ENCODE results near the gene ADGRL3.

The ADGRL3 gene

GRCh38 chr4:61199873-61200186 lies 296 bp upstream of the ADGRL3 start:
- no peak overlapping the region for H3K27ac ChIP-seq

GRCh38 chr4:61200916-61201526 lies 895 bp downstream of the ADGRL3 start:
- H3K27ac ChIP-seq = no peak overlapping the region
- no peak for TF ChIP-seq CTCF (conservative IDR thresholded peaks at IDR 0.05)
- TF ChIP-seq ZFX (IDR thresholded peaks at IDR 0.05) = no peak

More at GRCh38 chr4:61199873-61200186, 296 bp upstream of the ADGRL3 start:
- no peak for TF ChIP-seq CTCF (conservative IDR thresholded peaks at IDR 0.05)
- no peak for TF ChIP-seq ZFX (IDR thresholded peaks at IDR 0.05)

- TF ChIP-seq ZFX (IDR thresholded peaks at IDR 0.05) = no peak
- H3K27ac ChIP-seq = no peak overlapping the region
Observed at GRCh38 chr4:61201561-61201960, 1.4 kb downstream of the ADGRL3 start.

GRCh38 chr4:61201961-61202637 lies 2.0 kb downstream of the ADGRL3 start:
- H3K27ac ChIP-seq = no peak overlapping the region
- TF ChIP-seq ZFX (IDR thresholded peaks at IDR 0.05) (no peak), CTCF (conservative IDR thresholded peaks at IDR 0.05) (no peak)

- TF ChIP-seq ZFX (IDR thresholded peaks at IDR 0.05) = no peak
- no peak for TF ChIP-seq CTCF (conservative IDR thresholded peaks at IDR 0.05)
- no peak overlapping the region for H3K27ac ChIP-seq
Observed at GRCh38 chr4:61202638-61203435, 2.7 kb downstream of the ADGRL3 start.

GRCh38 chr4:61203436-61203790 lies 3.3 kb downstream of the ADGRL3 start:
- H3K27ac ChIP-seq = no peak overlapping the region
- no peak for TF ChIP-seq CTCF (conservative IDR thresholded peaks at IDR 0.05)
- no peak for TF ChIP-seq ZFX (IDR thresholded peaks at IDR 0.05)

- no peak overlapping the region for H3K27ac ChIP-seq
- no peak for TF ChIP-seq ZFX (IDR thresholded peaks at IDR 0.05)
- TF ChIP-seq CTCF (conservative IDR thresholded peaks at IDR 0.05) = no peak
Observed at GRCh38 chr4:61204353-61205060, 4.4 kb downstream of the ADGRL3 start.
